Measurements from ENCODE around the gene RASSF1. TPM values are rescaled to one million over a fixed set of nuclear protein-coding genes. Genes with fewer than 3 reads are reported as not detected.
A peak's percentile ranks its signal among the peaks of the same experiment; 100 is the strongest.

The RASSF1 gene
- total and polyA plus RNA-seq, 10 of the 15 experiments (the other 5 are each of a cell fraction or from before 2014, with no cell fraction given): 4.4 to 59.6 (median 37.2) TPM

- 23% methylated on average over 2 of the region's 2 CpGs for WGBS (ENCODE audit: insufficient coverage, insufficient replicate concordance, low lambda C conversion rate, missing lambda C conversion rate)
Observed at GRCh38 chr3:50352781-50353180, 12.1 kb upstream of the RASSF1 start.

More at GRCh38 chr3:50352781-50353180, 12.1 kb upstream of the RASSF1 start:
- in situ Hi-C loops (cut with MboI): loop anchor here (10.0 kb wide), 1 partner anchor 1032 kb away; the partner anchor contains the start of gene MANF
- H3K4me1 ChIP-seq (ENCODE audit: control insufficient read depth, insufficient read depth, low read length): peaks cover 27% of the 10 kb centered on the region
- no peak overlapping the region for H3K9ac ChIP-seq (ENCODE audit: control insufficient read depth, insufficient read depth, low read length)
- FAIRE-seq: no peak
- H3K9me3 ChIP-seq (replicated peaks; ENCODE audit: control insufficient read depth, insufficient read depth, low read length): no peaks in the 10 kb centered on the region
- no peak for ATAC-seq
- no peak for TF ChIP-seq CBFB (IDR thresholded peaks at IDR 0.05; ENCODE audit: low read depth)
- TF ChIP-seq TCF12 (IDR thresholded peaks at IDR 0.05; ENCODE audit: low read depth, low read length): no peak
- TF ChIP-seq, protein P1, sequence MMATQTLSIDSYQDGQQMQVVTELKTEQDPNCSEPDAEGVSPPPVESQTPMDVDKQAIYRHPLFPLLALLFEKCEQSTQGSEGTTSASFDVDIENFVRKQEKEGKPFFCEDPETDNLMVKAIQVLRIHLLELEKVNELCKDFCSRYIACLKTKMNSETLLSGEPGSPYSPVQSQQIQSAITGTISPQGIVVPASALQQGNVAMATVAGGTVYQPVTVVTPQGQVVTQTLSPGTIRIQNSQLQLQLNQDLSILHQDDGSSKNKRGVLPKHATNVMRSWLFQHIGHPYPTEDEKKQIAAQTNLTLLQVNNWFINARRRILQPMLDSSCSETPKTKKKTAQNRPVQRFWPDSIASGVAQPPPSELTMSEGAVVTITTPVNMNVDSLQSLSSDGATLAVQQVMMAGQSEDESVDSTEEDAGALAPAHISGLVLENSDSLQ (IDR thresholded peaks at IDR 0.05): 0 out of 2 replicates have a peak, but pooled peaks have one; percentile 15
- TF ChIP-seq, protein P2, sequence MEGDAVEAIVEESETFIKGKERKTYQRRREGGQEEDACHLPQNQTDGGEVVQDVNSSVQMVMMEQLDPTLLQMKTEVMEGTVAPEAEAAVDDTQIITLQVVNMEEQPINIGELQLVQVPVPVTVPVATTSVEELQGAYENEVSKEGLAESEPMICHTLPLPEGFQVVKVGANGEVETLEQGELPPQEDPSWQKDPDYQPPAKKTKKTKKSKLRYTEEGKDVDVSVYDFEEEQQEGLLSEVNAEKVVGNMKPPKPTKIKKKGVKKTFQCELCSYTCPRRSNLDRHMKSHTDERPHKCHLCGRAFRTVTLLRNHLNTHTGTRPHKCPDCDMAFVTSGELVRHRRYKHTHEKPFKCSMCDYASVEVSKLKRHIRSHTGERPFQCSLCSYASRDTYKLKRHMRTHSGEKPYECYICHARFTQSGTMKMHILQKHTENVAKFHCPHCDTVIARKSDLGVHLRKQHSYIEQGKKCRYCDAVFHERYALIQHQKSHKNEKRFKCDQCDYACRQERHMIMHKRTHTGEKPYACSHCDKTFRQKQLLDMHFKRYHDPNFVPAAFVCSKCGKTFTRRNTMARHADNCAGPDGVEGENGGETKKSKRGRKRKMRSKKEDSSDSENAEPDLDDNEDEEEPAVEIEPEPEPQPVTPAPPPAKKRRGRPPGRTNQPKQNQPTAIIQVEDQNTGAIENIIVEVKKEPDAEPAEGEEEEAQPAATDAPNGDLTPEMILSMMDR (IDR thresholded peaks at IDR 0.05 in 2 of 3, conservative IDR thresholded peaks at IDR 0.05 in 1 of 3; ENCODE audit: control insufficient read depth in 2 of 3, extremely low read depth in 1 of 3, insufficient read depth in 1 of 3, low read depth in 3 of 3, low read length in 3 of 3): peak; percentile 20 to 41 (median 22); a peak in 4 of 6 replicates
- no peak for TF ChIP-seq RAD21 (IDR thresholded peaks at IDR 0.05; ENCODE audit: insufficient read depth, low read depth, low read length)
- TF ChIP-seq SMC3 (IDR thresholded peaks at IDR 0.05; ENCODE audit: borderline replicate concordance, low read length): no peak
- no peak for TF ChIP-seq ATF7 (IDR thresholded peaks at IDR 0.05; ENCODE audit: low read depth)
- no peak for TF ChIP-seq NR2F1 (conservative IDR thresholded peaks at IDR 0.05)
- H3K27ac ChIP-seq (ENCODE audit: control insufficient read depth, insufficient read depth): no peak overlapping the region
- RAD21 ChIA-PET (ENCODE audit: unreplicated experiment): interaction anchor here (1.2 kb wide), 1 partner anchor 12 kb away, joined by 3 read pairs; the partner anchor contains the start of gene RASSF1
- H3K4me3 ChIP-seq: no peak overlapping the region
- no peaks in the 10 kb centered on the region for H3K27me3 ChIP-seq (replicated peaks in 1 of 2; ENCODE audit: control insufficient read depth in 2 of 2, insufficient read depth in 2 of 2, low read length in 1 of 2)
- CTCF ChIA-PET: interaction anchor here (1.2 to 2.7 kb wide), 5 partner anchors 14 to 190 kb away, joined by 3 to 12 read pairs (median 3); no protein-coding TSS in a partner anchor
- intact Hi-C loops (cut with micrococcal nuclease; ENCODE audit: unreplicated experiment): no loop called here
- peaks cover 2% of the 10 kb centered on the region; the same call in 1 of the 2 replicates for H4K20me1 ChIP-seq (ENCODE audit: control insufficient read depth, insufficient read depth)
- no peak for DNase-seq (ENCODE audit: low read depth, low spot score)
- H3K4me2 ChIP-seq (ENCODE audit: control insufficient read depth, insufficient read depth): no peak overlapping the region
- H2AFZ ChIP-seq (ENCODE audit: control insufficient read depth, low read depth, low read length): no peak overlapping the region
- POLR2A ChIA-PET: interaction anchor here (0.5 to 1.2 kb wide), 4 partner anchors 8 to 72 kb away, joined by 3 to 4 read pairs (median 4); no protein-coding TSS in a partner anchor
- H3K36me3 ChIP-seq (ENCODE audit: control insufficient read depth in 2 of 2, insufficient read depth in 2 of 2, low read length in 1 of 2): peaks cover 8 to 30% of the 10 kb centered on the region in 2 experiments; a peak in 2 of 4 replicates
- BruUV-seq (replicated peaks): no TSS peak
- SMC1A ChIA-PET (ENCODE audit: uncharacterized antibody, unreplicated experiment): interaction anchor here (0.5 kb wide), 1 partner anchor 259 kb away, joined by 3 read pairs; the partner anchor contains the start of gene CISH
- H3K79me2 ChIP-seq (ENCODE audit: control insufficient read depth, insufficient read depth, low read length): peaks cover 37% of the 10 kb centered on the region

Data from GM12878 (cell line).